ENCODE measurements around the gene MEGF6. TPM values are rescaled to one million over a fixed set of nuclear protein-coding genes. Genes with fewer than 3 reads are reported as not detected.
A peak's percentile ranks its signal among the peaks of the same experiment; 100 is the strongest.

Gene MEGF6
- total and polyA plus RNA-seq, 2 donors (not counting 3 experiments of a cell fraction or from before 2014, with no cell fraction given): 22.5 to 63.7 TPM

DNA sequence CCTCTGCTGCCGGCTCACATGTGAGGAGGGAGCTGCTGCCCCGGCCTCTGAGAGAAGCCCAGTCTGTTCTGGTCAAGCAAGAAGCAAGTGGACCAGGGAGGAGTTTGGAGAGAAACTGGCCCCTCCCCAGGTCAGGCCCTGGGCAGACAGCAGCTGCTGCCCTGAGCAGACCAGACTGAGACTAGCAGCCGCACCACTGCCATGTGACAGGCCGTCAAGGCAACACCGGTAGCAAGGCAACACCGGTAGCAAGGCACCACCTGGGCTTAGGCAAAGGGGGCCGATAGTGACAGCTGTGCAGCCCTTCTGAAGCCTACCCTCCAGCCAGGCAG, 106.5 kb downstream of the MEGF6 start:
- intact Hi-C loops (cut with micrococcal nuclease) (loop anchor here (1.0 kb wide), 3 partner anchors 26 to 115 kb away; no protein-coding TSS in a partner anchor), dilution Hi-C loops (cut with MboI; ENCODE audit: extremely low pct_ligation_motif_present, low sequenced_read_pairs) (no loop called here)
- no peak overlapping the region for H3K4me2 ChIP-seq (ENCODE audit: insufficient read depth, low read length)
- no peak overlapping the region for H3K4me3 ChIP-seq (replicated peaks in 1 of 3; ENCODE audit: insufficient read depth in 1 of 3, low read depth in 1 of 3, low read length in 3 of 3)
- peak overlapping the region; percentile 55 for H3K9ac ChIP-seq (replicated peaks; ENCODE audit: extremely low read depth, insufficient read depth, low read length)
- no peaks in the 10 kb centered on the region for H3K36me3 ChIP-seq (ENCODE audit: control insufficient read depth in 2 of 2, extremely low read depth in 1 of 2, insufficient read depth in 2 of 2, low read length in 2 of 2)
- no TSS peak for BruUV-seq (replicated peaks)
- TF ChIP-seq, protein P1, sequence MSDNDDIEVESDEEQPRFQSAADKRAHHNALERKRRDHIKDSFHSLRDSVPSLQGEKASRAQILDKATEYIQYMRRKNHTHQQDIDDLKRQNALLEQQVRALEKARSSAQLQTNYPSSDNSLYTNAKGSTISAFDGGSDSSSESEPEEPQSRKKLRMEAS (IDR thresholded peaks at IDR 0.05; ENCODE audit: insufficient read depth, insufficient read length): no peak
- TF ChIP-seq POLR2AphosphoS5 (IDR thresholded peaks at IDR 0.05; ENCODE audit: insufficient read depth, low read depth, low read length) (no peak), MYC (IDR thresholded peaks at IDR 0.05; ENCODE audit: low read depth, low read length) (no peak), JUN (IDR thresholded peaks at IDR 0.05; ENCODE audit: borderline replicate concordance, insufficient read depth, insufficient read length, low read depth) (no peak), GATA2 (IDR thresholded peaks at IDR 0.05; ENCODE audit: insufficient read depth, insufficient read length, low read depth, low read length) (no peak), POLR2A (IDR thresholded peaks at IDR 0.05; ENCODE audit: low read depth, low read length) (no peak), FOS (IDR thresholded peaks at IDR 0.05; ENCODE audit: borderline replicate concordance, insufficient read depth, low read length) (no peak), EZH2 (IDR thresholded peaks at IDR 0.05; ENCODE audit: borderline replicate concordance, low read depth, low read length, severe bottlenecking) (no peak)
- TF ChIP-seq, protein P2, sequence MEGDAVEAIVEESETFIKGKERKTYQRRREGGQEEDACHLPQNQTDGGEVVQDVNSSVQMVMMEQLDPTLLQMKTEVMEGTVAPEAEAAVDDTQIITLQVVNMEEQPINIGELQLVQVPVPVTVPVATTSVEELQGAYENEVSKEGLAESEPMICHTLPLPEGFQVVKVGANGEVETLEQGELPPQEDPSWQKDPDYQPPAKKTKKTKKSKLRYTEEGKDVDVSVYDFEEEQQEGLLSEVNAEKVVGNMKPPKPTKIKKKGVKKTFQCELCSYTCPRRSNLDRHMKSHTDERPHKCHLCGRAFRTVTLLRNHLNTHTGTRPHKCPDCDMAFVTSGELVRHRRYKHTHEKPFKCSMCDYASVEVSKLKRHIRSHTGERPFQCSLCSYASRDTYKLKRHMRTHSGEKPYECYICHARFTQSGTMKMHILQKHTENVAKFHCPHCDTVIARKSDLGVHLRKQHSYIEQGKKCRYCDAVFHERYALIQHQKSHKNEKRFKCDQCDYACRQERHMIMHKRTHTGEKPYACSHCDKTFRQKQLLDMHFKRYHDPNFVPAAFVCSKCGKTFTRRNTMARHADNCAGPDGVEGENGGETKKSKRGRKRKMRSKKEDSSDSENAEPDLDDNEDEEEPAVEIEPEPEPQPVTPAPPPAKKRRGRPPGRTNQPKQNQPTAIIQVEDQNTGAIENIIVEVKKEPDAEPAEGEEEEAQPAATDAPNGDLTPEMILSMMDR (IDR thresholded peaks at IDR 0.05; ENCODE audit: extremely low read depth in 1 of 2, insufficient read depth in 1 of 2, low read depth in 1 of 2, low read length in 2 of 2): no peak
- no peak overlapping the region for H2AFZ ChIP-seq (ENCODE audit: low read depth, low read length)
- peak overlapping the region; percentile 90 for H3K27ac ChIP-seq (ENCODE audit: insufficient read depth, low read depth, low read length)
- peaks cover 10% of the 10 kb centered on the region for H3K4me1 ChIP-seq (ENCODE audit: control insufficient read depth, extremely low read depth, insufficient read depth, low read length)
- FAIRE-seq: no peak
- no peaks in the 10 kb centered on the region for H3K27me3 ChIP-seq (ENCODE audit: control insufficient read depth in 2 of 2, insufficient read depth in 2 of 2, low read length in 2 of 2)
- ChIA-PET CTCF (interaction anchor here (1.0 to 2.0 kb wide), 8 partner anchors 12 to 115 kb away, joined by 3 to 26 read pairs (median 6); no protein-coding TSS in a partner anchor), POLR2A (interaction anchor here (0.6 kb wide), 1 partner anchor 1384 kb away, joined by 8 read pairs; no protein-coding TSS in a partner anchor)
- peak; percentile 33 for DNase-seq (ENCODE audit: low read depth, low spot score)
- H3K79me2 ChIP-seq (ENCODE audit: control insufficient read depth, insufficient read depth, low read length): no peaks in the 10 kb centered on the region
- no peaks in the 10 kb centered on the region for H4K20me1 ChIP-seq (replicated peaks; ENCODE audit: control insufficient read depth, extremely low read depth, insufficient read depth, low read length)
- no peaks in the 10 kb centered on the region for H3K9me3 ChIP-seq (replicated peaks; ENCODE audit: control insufficient read depth, insufficient read depth, low read length)
- no peaks in the 10 kb centered on the region for H3K9me1 ChIP-seq (replicated peaks; ENCODE audit: control insufficient read depth, extremely low read depth, insufficient read depth, low read length)

All from endothelial cell of umbilical vein (primary cell).